CD4-positive, CD25-positive, alpha-beta regulatory T cell (primary cell): Measurements from ENCODE around the gene TRIO. TPM values are rescaled to one million over a fixed set of nuclear protein-coding genes. Genes with fewer than 3 reads are reported as not detected.
A peak's percentile ranks its signal among the peaks of the same experiment; 100 is the strongest.

ENCODE experiments used
- ATAC-seq, 2 donors: fragments of 150-1000 bp; cut with Tn5 transposase; one replicate each; pipeline ENCODE4 v1.10.0; 2021; ENCODE audit warnings: low read depth in 2 of 2, moderate number of reproducible peaks in 2 of 2, moderate library complexity in 1 of 2
- DNase-seq, 3 donors: peaks; one replicate each; pipeline versions ENCODE4 v3.0.0 to v3.0.0-alpha.2; 2012 to 2022; ENCODE audit warnings: mixed read lengths in 1 of 3
- H3K27ac ChIP-seq: one replicate; pipeline ENCODE4 v1.7.0; 2013; ENCODE audit warnings: mild to moderate bottlenecking, low read length; ENCODE audit not compliant: insufficient read depth, poor library complexity, severe bottlenecking
- H3K27me3 ChIP-seq: one replicate; pipeline ENCODE4 v1.7.0; 2013; ENCODE audit warnings: low read length; ENCODE audit not compliant: control insufficient read depth, insufficient read depth
- H3K36me3 ChIP-seq: one replicate; pipeline ENCODE4 v1.7.0; 2013; ENCODE audit warnings: mild to moderate bottlenecking, low read length, moderate library complexity; ENCODE audit not compliant: control insufficient read depth, insufficient read depth
- H3K4me1 ChIP-seq: 2 replicates; pipeline ENCODE4 v1.7.0; 2013; ENCODE audit warnings: mild to moderate bottlenecking, low read length; ENCODE audit not compliant: insufficient read depth, control insufficient read depth, poor library complexity, severe bottlenecking
- H3K4me3 ChIP-seq: one replicate; pipeline ENCODE4 v1.7.0; 2013; ENCODE audit warnings: low read depth, mild to moderate bottlenecking, low read length, moderate library complexity
- H3K9me3 ChIP-seq, 2 experiments: 1 replicate in 1 of 2; 2 replicates in 1 of 2; pipeline ENCODE4 v1.7.0; 2013; ENCODE audit warnings: low read length in 2 of 2, mild to moderate bottlenecking in 1 of 2, moderate library complexity in 1 of 2; ENCODE audit not compliant: control insufficient read depth in 2 of 2
- H3K27ac Mint-ChIP-seq, 3 donors: one replicate each; pipeline ENCODE4 v1.8.0; 2020 to 2022; ENCODE audit warnings: mild to moderate bottlenecking in 3 of 3, mixed read lengths in 3 of 3, moderate library complexity in 2 of 3
- H3K27me3 Mint-ChIP-seq: one replicate; pipeline ENCODE4 v1.8.0; 2022; ENCODE audit warnings: mild to moderate bottlenecking, mixed read lengths
- H3K36me3 Mint-ChIP-seq: one replicate; pipeline ENCODE4 v1.8.0; 2020; ENCODE audit warnings: mixed read lengths
- H3K4me1 Mint-ChIP-seq, 4 donors: one replicate each; pipeline ENCODE4 v1.8.0; 2020 to 2022; ENCODE audit warnings: mixed read lengths in 4 of 4, mild to moderate bottlenecking in 1 of 4
- H3K4me3 Mint-ChIP-seq, 4 donors: one replicate each; pipeline ENCODE4 v1.8.0; 2020 to 2022; ENCODE audit warnings: mild to moderate bottlenecking in 4 of 4, mixed read lengths in 4 of 4, moderate library complexity in 3 of 4
- H3K9me3 Mint-ChIP-seq, 7 donors: one replicate each; pipeline ENCODE4 v1.8.0; 2020 to 2022; ENCODE audit warnings: mixed read lengths in 7 of 7, mild to moderate bottlenecking in 3 of 7, moderate library complexity in 2 of 7
- polyA plus RNA-seq, 4 donors: library from polyadenylated mRNA; unstranded; fragments of 300-500 nt; fragmentation: Illumina TruSeq; gene quantifications; one replicate each; pipeline ENCODE4 v1.2.3, GENCODE V29; 2021
- total RNA-seq: library from RNA; stranded (reverse); gene quantifications from one replicate; pipeline ENCODE4 v1.2.3, GENCODE V29; 2022

TRIO gene
- total and polyA plus RNA-seq, 5 donors from 2014 or later = 1.2 to 7.6 (median 1.8) TPM

- H3K4me3 ChIP-seq = peak overlapping the region; percentile 67
- Mint-ChIP-seq H3K27ac (peak overlapping the region; percentile 96 to 100 (median 97)), H3K36me3 (peaks cover 7% of the 10 kb centered on the region), H3K27me3 (no peaks in the 10 kb centered on the region), H3K9me3 (no peaks in the 10 kb centered on the region), H3K4me3 (peak overlapping the region; percentile 61 to 83 (median 78)), H3K4me1 (peaks cover 29 to 70% (median 56%) of the 10 kb centered on the region in 4 donors)
- DNase-seq (peak; percentile 11 to 82 (median 33)), ATAC-seq (peak; percentile 1 to 4)
- H3K36me3 ChIP-seq = no peaks in the 10 kb centered on the region
- H3K27ac ChIP-seq = peak overlapping the region; percentile 90
- no peaks in the 10 kb centered on the region for H3K27me3 ChIP-seq
- no peaks in the 10 kb centered on the region for H3K9me3 ChIP-seq
- peaks cover 56% of the 10 kb centered on the region for H3K4me1 ChIP-seq
Measured at GRCh38 chr5:14415024-14415697, 272.0 kb downstream of the TRIO start.

GRCh38 chr5:14415698-14416074, 272.5 kb downstream of the TRIO start:
- peak overlapping the region; percentile 90 for H3K27ac ChIP-seq
- Mint-ChIP-seq H3K9me3 (no peaks in the 10 kb centered on the region), H3K4me1 (peaks cover 29 to 70% (median 54%) of the 10 kb centered on the region in 4 donors), H3K4me3 (peak overlapping the region; percentile 61 to 83 (median 78)), H3K27me3 (no peaks in the 10 kb centered on the region), H3K36me3 (peaks cover 7% of the 10 kb centered on the region), H3K27ac (peak overlapping the region; percentile 96 to 100 (median 97))
- ATAC-seq (no peak), DNase-seq (peak in 1 of 3 donors; percentile 53)
- no peaks in the 10 kb centered on the region for H3K27me3 ChIP-seq
- no peaks in the 10 kb centered on the region for H3K36me3 ChIP-seq
- H3K4me1 ChIP-seq = peaks cover 56% of the 10 kb centered on the region
- H3K9me3 ChIP-seq = no peaks in the 10 kb centered on the region
- peak overlapping the region; percentile 67 for H3K4me3 ChIP-seq

- Histone ChIP-seq H3K27me3 (no peaks in the 10 kb centered on the region), H3K9me3 (no peaks in the 10 kb centered on the region), H3K4me3 (peak overlapping the region; percentile 67), H3K27ac (peak overlapping the region; percentile 90), H3K4me1 (peaks cover 56% of the 10 kb centered on the region), H3K36me3 (peaks cover under 1% of the 10 kb centered on the region)
- peak overlapping the region in 3 of 4 donors; percentile 64 to 80 (median 79) for H3K4me3 Mint-ChIP-seq
- DNase-seq = peak in 1 of 3 donors; percentile 27
- H3K9me3 Mint-ChIP-seq = no peaks in the 10 kb centered on the region
- H3K36me3 Mint-ChIP-seq = peaks cover 9% of the 10 kb centered on the region
- no peak for ATAC-seq
- no peaks in the 10 kb centered on the region for H3K27me3 Mint-ChIP-seq
- peaks cover 29 to 72% (median 51%) of the 10 kb centered on the region in 4 donors for H3K4me1 Mint-ChIP-seq
- peak overlapping the region; percentile 96 to 100 (median 97) for H3K27ac Mint-ChIP-seq
Measured at GRCh38 chr5:14416621-14417275, 273.6 kb downstream of the TRIO start.

GRCh38 chr5:14417276-14417730, 274.2 kb downstream of the TRIO start:
- peak overlapping the region; percentile 90 for H3K27ac ChIP-seq
- no peak for ATAC-seq
- DNase-seq = no peak
- Mint-ChIP-seq H3K27ac (peak overlapping the region; percentile 88 to 96 (median 94)), H3K4me1 (peaks cover 29 to 67% (median 50%) of the 10 kb centered on the region in 4 donors), H3K4me3 (peak overlapping the region in 3 of 4 donors; percentile 33 to 79 (median 64)), H3K9me3 (no peaks in the 10 kb centered on the region), H3K27me3 (no peaks in the 10 kb centered on the region), H3K36me3 (peaks cover 12% of the 10 kb centered on the region)
- no peak overlapping the region for H3K4me3 ChIP-seq
- H3K9me3 ChIP-seq = no peaks in the 10 kb centered on the region
- H3K4me1 ChIP-seq = peaks cover 56% of the 10 kb centered on the region
- peaks cover 2% of the 10 kb centered on the region for H3K36me3 ChIP-seq
- H3K27me3 ChIP-seq = no peaks in the 10 kb centered on the region

GRCh38 chr5:14417792-14418765, 274.9 kb downstream of the TRIO start:
- Mint-ChIP-seq H3K4me1 (peaks cover 26 to 65% (median 45%) of the 10 kb centered on the region in 4 donors), H3K27me3 (no peaks in the 10 kb centered on the region), H3K4me3 (peak overlapping the region in 3 of 4 donors; percentile 15 to 70 (median 42)), H3K9me3 (no peaks in the 10 kb centered on the region), H3K36me3 (peaks cover 14% of the 10 kb centered on the region), H3K27ac (peak overlapping the region; percentile 89 to 97 (median 96))
- no peak for DNase-seq
- no peak overlapping the region for H3K27ac ChIP-seq
- peaks cover 2% of the 10 kb centered on the region for H3K36me3 ChIP-seq
- no peaks in the 10 kb centered on the region for H3K9me3 ChIP-seq
- no peak overlapping the region for H3K4me3 ChIP-seq
- H3K27me3 ChIP-seq = no peaks in the 10 kb centered on the region
- ATAC-seq = no peak
- H3K4me1 ChIP-seq = peaks cover 49% of the 10 kb centered on the region

- no peak overlapping the region for H3K4me3 ChIP-seq
- H3K9me3 ChIP-seq = no peaks in the 10 kb centered on the region
- Mint-ChIP-seq H3K27me3 (no peaks in the 10 kb centered on the region), H3K36me3 (peaks cover 14% of the 10 kb centered on the region), H3K9me3 (no peaks in the 10 kb centered on the region), H3K27ac (no peak overlapping the region), H3K4me3 (no peak overlapping the region), H3K4me1 (peaks cover 20 to 63% (median 43%) of the 10 kb centered on the region in 4 donors)
- DNase-seq (no peak), ATAC-seq (no peak)
- no peaks in the 10 kb centered on the region for H3K27me3 ChIP-seq
- no peak overlapping the region for H3K27ac ChIP-seq
- peaks cover 44% of the 10 kb centered on the region for H3K4me1 ChIP-seq
- H3K36me3 ChIP-seq = peaks cover 2% of the 10 kb centered on the region
Measured at GRCh38 chr5:14419686-14420085, 276.5 kb downstream of the TRIO start.

GRCh38 chr5:14420101-14420811, 277.1 kb downstream of the TRIO start:
- Histone ChIP-seq H3K9me3 (no peaks in the 10 kb centered on the region), H3K4me1 (peaks cover 39% of the 10 kb centered on the region), H3K27me3 (no peaks in the 10 kb centered on the region), H3K27ac (no peak overlapping the region), H3K4me3 (no peak overlapping the region), H3K36me3 (peaks cover 2% of the 10 kb centered on the region)
- H3K27me3 Mint-ChIP-seq = no peaks in the 10 kb centered on the region
- H3K4me1 Mint-ChIP-seq = peaks cover 25 to 62% (median 42%) of the 10 kb centered on the region in 4 donors
- no peaks in the 10 kb centered on the region for H3K9me3 Mint-ChIP-seq
- DNase-seq = no peak
- peaks cover 14% of the 10 kb centered on the region for H3K36me3 Mint-ChIP-seq
- no peak overlapping the region for H3K4me3 Mint-ChIP-seq
- H3K27ac Mint-ChIP-seq = no peak overlapping the region
- ATAC-seq = no peak
